Ramos (cell line): ENCODE measurements around the gene C12orf76.
"Not testable (repeated sequence)": the region's sequence is repeated elsewhere in the genome, so short reads cannot be mapped to it uniquely, and the experiment has no call there.

Experiments
- in situ Hi-C: fragments of 300-500 bp; cut with MboI; formaldehyde crosslinking; loops from one replicate; pipeline ENCODE4 v1.14.3; 2022; ENCODE audit warnings: low sequenced_read_pairs; ENCODE audit not compliant: unreplicated experiment

Gene C12orf76

DNA sequence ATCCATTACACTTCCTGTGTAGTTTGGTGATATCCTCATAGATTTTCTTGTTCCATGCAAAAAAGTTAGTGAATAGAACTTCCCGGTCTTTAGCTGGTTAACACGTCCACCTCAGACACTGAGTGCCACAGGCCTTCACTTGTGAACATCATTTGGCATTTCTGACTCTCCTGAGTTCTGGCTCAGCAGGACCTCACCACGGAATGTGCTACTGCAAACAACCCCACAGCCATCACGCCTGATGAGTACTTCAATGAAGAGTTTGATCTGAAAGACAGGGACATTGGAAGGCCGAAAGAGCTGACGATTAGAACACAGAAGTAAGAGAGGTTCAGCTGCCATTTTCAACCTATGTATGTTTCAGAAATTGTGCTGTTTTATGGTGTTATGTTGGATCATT is 20.0 kb downstream of the C12orf76 start:
- in situ Hi-C loops = no loop called here

DNA sequence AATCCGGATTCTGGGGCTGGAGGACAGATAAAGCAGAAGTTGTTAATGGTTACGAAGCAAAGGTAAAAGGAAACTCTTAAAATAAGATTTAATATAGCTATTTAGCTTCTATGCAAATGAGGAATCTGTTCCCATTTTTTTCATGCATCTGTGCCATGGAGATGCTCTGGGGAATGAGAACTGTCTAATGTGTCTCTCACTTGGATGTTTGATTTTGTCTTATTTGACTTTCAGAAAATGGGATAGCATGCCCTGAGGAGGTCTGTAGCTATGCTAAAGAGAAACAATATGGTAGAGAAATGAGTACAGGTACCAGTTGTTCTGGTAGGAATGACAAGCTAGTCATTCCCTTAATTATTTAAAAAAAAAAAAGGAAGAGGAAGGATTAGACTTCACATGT is 24.3 kb downstream of the C12orf76 start:
- in situ Hi-C loops = no loop called here

DNA sequence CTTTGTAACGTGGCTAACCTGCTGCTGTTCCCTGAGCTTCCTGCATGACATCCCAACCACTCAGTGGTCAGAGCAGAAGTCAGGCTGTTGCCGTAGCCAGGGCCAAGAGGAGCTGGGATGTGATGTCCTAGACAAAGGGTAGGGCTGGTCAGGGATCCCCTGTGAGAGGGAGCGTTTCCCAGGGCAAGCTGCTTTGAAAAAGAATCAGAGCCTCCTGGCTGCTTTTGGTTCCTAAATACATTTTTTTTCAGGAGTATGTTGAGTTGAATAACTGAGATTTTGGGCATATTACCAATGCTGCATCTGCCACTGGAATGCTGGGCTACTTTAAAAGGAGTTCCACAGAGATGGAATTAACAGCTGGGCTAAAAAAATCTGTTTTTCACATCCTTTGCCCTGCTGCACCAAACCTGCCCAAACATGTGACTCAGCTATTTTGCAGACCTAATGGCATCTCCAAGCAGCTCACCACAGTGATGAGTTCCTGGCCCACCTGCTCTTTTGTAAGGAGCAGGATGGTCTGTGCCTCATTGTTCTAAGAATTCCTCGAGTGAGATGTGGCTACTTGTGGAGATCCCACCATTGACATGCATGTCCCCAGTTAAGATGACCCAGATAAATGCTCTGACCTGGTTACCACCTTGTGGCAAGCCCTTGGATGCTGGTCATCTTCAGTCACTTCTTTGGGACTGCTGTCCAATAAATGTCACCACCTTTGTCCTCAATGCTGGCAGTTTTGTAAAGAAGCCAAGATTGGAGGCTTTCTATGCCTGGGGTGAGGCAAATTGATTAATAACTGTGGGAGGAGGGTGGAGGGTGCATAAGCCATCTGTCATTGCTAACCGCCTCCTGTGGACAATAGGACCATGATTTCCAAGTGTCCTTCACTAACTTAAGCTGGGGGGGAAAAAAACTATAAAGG is 25.0 kb downstream of the C12orf76 start:
- in situ Hi-C loops = no loop called here

DNA sequence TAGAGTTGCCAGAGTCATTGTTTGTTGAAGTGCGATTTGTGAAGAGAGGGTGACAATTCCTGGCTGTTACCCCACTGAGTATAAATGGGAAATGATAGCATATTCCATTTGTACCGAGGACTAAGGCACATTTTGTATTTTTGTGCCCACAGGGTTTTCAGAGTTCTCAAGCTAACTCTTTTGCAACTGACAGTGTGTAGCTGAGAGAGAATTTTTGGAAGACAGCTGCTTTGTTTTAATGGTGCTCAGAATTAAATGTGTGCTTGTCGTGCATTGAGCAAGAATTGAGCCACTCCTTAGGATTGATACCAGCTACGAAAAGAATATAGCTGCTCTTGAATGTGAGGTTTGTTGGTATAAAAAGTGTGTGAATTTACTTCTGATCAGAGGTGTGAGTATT is 27.4 kb downstream of the C12orf76 start:
- in situ Hi-C loops = no loop called here

DNA sequence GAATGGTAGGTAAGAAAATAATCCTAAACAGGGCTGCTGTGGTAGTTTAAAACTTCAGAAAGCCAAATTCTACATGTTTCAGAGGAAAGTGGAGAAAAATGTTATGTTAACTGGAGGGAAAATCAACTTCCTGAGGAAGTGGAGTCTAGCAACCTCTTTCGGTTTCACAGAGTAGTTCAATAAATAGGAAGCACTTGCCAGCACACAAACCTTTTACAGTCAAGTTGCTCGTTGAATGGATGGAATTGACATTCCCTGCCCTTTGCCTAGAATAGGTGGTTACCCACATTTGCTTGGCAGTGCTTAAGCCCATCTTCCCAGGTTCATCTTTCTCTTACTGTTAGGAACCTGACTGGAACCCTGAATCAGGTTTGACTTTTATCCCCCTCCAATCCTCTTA is 33.2 kb downstream of the C12orf76 start:
- in situ Hi-C loops = no loop called here

DNA sequence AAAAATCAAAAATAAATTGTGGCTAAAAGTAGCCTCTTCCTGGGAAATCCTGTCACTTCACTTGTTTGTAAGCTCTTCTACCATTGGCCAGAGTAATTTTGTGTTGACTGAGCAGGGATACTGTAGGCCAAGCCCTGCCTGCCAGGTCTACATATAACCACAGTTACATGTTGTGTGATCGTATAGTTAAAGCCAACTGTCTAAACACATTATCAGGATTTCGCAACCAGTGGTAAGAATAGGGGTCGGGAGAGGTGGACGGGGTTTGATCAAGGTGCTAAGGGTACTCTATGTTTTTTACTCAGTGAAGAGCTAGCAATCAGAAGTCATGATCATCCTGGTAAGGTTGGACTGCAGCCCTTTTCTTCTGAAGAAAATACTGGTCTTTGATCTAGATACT is 35.7 kb downstream of the C12orf76 start:
- in situ Hi-C loops = no loop called here

DNA sequence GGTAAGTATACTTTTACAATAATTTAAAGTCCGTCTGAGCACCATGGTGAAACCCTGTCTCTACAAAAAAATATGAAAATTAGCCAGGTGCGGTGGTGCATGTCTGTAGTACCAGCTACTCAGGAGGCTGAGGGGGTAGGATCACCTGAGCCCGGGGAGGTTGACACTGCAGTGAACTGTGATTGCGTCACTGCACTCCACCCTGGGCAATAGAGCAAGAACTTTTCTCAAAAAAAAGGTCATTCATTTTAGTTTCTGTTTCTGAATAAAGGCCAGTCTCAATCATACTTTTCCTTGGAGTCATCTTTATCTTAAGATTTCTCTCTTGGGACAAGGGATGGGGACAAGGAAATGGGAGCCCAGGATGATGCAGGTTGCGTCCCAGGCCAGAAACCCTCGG is 36.2 kb downstream of the C12orf76 start:
- in situ Hi-C loops = no loop called here

DNA sequence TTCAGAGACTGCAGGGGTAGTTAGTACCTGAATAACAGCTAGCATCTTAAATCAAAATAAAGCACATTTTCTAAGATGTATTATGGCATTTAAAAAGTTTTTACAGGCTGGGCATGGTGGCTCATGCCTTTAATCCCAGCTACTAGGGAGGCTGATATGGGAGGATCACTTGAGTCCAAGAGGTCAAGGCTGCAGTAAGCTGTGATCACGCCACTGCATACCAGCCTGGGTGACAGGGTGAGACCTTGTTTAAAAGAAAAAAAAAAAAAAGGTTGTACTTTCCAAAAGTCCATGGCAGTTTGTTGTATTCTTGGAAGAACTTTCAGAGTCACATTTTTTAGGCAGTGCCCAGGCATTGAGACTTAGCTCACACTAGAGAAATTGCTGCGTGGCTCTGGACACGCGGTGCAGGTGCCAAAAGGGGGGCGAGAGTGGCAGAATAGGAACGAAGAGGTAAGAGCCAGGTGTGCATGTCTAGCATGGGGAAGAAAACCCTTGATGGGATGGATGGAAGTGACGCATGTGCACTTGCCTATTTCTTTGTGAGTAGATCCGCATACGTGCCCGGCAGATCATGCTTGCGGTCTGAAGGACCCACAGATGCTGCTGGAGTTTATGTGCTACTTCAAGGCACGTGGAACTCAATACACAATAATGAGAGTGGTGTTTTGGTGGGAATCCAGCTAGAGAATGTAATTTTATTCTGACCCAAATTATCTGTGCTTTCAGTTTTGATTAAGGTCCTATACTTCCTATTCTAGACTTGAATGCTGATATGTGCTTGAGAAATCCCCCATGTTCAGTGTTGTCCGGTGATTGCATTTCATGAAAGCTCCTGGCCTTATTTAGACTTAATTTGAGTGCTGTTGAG is 37.2 kb downstream of the C12orf76 start:
- in situ Hi-C loops = no loop called here

DNA sequence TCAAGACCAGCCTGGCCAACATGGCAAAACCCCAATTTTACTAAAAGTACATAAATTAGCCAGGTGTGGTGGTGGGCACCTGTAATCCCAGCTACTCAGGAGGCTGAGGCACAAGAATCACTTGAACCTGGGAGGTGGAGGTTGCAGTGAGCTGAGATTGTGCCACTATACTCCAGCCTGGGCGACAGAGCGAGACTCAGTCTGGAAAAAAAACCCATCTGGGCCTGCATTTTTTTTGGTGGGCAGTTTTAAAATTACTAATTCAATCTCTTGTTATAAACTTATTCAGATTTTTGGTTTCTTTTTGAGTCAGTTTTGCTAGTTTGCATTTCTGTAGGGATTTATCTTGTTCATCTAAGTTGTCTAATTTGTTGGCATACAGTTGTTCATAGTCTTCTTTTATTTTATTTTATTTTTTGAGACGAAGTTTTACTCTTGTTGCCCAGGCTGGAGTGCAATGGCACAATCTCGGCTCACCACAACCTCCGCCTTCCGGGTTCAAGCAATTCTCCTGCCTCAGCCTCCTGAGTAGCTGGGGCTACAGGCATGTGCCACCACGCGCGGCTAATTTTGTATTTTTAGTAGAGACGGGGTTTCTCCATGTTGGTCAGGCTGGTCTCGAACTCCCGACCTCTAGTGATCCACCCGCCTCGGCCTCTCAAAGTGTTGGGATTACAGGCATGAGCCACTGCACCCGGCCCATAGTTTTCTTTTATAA is 39.5 kb downstream of the C12orf76 start:
- in situ Hi-C loops = not testable (repeated sequence)

DNA sequence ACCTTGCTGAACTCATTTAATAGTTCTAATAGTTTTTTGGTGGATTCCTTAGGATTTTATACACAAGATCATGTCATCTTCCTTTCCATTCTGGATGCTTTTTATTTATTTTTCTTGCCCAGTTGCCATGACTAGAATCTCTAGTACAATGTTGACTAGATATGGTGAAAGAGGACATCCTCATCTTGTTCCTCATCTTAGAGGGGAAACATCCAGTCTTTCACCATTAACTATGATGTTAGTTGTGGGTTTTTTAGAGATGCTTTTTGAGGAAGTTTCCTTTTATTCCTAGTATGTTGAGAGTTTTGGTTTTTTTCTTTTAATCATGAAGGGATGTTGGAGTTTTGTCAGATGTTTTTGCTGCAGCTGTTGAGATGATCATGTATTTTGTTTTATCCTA is 40.4 kb downstream of the C12orf76 start:
- in situ Hi-C loops = no loop called here

DNA sequence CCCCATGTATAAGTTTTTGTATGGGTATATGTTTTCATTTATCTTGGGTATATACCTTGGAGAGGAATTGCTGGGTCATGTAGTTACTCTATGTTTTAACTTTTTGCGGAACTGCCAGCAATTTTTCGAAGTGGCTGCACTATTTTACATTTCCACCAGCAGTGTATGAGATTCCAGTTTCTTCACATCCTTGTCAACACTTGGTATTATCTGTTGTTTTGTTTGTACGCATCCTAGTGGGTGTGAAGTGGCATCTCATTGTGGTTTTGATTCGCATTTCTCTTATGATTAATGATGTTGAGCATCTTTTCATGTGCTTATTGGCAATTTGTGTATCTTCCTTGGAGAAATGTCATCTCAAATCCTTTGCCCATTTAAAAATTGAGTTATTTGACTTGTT is 42.2 kb downstream of the C12orf76 start:
- in situ Hi-C loops = no loop called here

DNA sequence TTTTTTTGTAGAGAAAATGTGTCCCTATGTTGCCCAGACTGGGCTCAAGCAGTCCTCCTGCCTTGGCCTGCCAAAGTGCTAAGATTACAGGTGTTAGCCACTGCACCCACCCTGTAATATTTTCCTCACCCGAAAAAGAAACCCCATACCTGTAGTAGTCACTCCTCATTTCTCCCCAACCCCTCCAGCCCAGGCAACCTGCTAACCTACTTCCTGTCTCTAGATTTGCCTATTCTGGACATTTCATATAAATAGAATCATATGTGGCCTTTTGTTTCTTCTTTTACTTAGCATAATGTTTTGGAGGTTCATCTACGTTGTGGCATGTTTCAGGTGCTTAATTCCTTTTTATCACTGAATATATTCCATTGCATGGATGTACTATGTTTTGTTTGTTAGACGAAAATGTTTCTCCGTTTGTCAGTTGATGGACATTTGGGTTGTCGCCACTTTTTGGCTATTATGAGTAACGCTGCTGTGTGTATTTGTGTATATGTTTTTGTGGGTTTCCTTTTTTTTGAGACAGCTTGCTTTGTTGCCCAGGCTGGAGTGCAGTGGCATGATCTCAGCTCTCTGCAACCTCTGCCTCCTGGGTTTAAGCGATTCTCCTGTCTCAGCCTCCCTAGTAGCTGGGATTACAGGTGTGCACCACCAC is 42.9 kb downstream of the C12orf76 start:
- in situ Hi-C loops = no loop called here

DNA sequence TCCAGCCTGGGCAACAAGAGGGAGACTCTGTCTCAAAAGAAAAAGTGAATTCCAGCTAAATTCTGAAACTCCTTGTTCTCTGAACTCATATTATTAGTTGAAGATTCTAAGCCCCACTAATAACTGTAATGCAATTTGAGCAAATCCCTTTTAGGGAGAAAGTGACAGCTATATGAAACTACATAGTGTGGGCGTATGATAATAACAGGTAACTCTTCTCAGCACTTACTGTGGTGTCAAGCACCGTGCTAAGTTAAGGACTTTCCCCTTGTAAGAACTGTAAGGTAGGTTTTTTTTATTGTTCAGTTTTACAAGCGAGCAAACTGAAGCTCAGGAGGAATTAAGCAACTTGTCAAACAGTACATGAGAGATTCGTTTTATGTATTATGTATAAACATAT is 43.7 kb downstream of the C12orf76 start:
- in situ Hi-C loops = no loop called here

DNA sequence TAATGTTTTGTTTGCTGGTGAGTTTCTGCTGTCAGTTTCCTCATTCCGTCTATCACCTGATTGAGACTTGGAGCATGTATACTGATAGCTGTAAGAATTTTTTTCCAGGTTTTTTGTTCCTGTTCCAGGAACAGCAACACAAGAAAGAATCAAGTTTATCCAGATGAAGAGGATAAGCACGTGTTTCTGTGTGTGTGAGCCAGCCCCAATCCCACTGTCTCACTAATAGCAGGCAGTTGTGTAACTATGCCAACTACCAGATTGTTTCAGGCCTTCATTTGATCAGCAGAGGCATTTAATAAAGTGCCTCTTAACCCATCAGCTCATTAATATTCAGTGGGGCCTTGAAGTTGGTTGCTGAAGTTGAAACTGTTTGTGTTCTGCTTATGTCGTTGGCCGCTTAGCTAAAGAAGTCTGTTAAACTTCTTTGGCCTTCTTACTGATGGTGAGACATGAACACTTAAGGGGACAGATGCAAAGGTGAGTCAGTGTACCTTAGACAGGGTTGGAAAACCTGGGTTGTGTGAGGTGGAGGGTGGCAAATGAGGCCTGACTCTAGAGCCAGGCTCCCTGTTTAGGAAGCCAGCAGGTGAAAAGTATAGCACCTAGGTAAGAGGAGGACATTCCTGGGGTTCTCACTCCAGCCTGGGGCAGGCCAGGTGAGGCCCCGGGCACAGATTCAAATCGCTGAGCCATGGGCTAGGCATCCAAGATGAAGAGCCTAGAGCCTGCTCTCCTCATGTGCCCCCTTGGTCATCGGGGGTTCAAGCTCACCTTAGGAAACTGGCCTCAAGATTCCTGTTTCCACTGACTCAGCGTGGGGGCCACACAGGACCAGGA is 45.4 kb downstream of the C12orf76 start:
- in situ Hi-C loops = no loop called here

DNA sequence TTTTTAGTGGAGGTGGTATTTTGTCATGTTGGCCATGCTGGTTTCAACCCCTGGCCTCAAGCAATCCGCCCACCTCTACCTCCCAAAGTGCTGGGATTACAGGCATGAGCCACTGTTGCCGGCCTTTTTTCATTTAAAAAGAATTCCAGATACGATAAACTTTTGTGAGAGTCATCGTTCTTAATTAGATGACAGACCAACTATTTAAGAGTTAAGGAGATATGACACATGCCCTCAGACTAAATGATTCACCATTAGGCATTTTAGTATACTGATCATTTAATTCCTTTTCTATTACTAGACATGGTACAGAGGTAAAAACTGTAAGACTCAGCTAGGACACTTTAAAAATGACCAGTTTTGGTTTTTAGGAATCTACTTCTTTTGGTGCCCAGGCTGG is 46.7 kb downstream of the C12orf76 start:
- in situ Hi-C loops = no loop called here

DNA sequence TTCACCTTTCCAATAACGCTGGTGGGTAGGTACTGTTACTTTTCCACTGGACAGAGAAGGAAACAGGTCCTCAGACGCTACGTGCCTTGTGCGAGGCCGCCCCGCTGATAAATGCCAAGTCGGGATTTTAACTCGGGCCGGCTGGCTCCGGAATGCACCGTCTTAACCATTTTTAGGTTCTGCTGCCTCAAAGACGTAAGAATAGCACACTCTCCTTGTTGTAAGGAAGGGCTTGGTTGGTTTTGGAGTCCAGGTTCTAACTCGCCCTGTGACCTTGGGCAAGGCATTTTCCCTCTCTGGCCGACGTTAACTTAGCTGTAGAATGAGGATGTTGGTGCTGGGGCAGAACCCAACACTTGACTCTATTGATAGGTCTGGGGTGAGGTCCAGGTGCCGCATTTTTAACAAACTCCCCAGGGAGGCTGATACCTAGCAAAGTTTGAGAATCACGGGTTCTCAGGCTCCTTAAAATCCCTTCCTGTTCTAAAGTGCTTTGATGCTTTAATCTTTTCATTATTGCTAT is 48.3 kb downstream of the C12orf76 start:
- in situ Hi-C loops = no loop called here

DNA sequence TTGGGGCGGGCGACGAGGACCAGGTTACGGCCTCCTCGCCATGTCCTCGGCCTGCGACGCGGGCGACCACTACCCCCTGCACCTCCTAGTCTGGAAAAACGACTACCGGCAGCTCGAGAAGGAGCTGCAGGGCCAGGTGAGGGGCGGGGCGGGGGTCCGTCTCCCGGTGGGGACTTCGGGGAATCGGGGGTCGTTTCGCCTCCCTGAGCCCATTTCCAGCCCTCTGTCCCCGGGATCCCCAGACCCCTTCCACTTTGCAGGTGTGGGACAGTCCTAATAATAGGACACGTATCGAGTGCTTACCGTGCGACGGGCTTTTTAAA is 48.7 kb downstream of the C12orf76 start:
- in situ Hi-C loops = no loop called here

DNA sequence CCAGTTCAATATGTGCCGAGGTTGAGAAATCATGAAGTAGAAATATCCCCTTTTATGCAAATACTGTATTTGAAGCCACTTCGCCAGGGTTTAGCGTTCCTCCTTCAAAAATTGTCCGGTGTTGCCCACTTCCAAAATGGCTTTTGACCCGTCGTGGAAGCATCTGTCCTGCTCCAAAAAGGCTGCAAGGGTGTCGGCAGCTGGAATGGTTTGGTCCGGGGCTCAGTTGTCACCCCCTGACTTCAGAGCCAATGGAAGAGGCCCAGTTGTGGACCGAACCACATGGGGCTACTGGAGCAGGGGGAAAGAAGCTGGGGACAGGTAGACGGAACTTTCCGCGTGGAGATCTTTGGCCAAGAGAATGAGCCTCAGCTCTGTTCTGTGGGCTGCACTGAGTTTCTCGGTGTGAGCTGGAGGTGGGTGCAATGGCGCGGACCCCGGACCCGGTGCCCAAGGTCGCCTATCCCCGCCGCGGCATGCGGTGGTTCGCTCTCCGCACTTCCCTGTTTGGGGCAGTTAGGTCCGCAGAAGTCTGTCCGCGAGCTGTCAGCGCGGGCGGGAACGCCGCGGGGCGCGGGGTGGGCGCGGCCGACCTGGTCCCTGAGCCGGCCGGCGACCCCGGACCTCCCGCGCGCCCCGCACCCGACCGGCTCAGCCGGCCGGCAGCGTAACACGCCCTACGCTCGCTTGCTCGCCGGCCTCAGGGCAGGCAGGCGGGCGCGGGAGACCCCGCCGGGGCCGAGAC is 49.2 kb downstream of the C12orf76 start, which contains the start of gene ANKRD13A:
Gene ANKRD13A (plus strand): TSS at position 527 of the 745 bp plus-strand sequence. CDS start 259 bp downstream, outside the sequence.
- in situ Hi-C loops = no loop called here
